ENCODE data around the gene FUT9. TPM values are rescaled to one million over a fixed set of nuclear protein-coding genes. Genes with fewer than 3 reads are reported as not detected.

Gene FUT9
- total RNA-seq (2021; fragmentation: NEBNext Ultra II Directional; extraction: Animal tissue kit (Norgen Biotek cat#: 25700)): not detected
- long read RNA-seq: 0 reads

GRCh38 chr6:96015518-96016333, at the start of gene FUT9:
Gene FUT9 (plus strand): TSS chr6:96015974. CDS start chr6:96203156, 187,182 bp downstream.
- Mint-ChIP-seq H3K36me3 (ENCODE audit: low read depth) (no peaks in the 10 kb centered on the region), H3K9me3 (peaks cover 31% of the 10 kb centered on the region), H3K27me3 (ENCODE audit: insufficient read depth) (no peaks in the 10 kb centered on the region), H3K27ac (no peak within 1 kb of the TSS), H3K4me1 (ENCODE audit: low read depth) (no peaks in the 10 kb centered on the region), H3K4me3 (no peak within 1 kb of the TSS)
- no peak for DNase-seq
- no peak for TF ChIP-seq CTCF (IDR thresholded peaks at IDR 0.05)

- Mint-ChIP-seq H3K36me3 (ENCODE audit: low read depth) (no peaks in the 10 kb centered on the region), H3K27ac (no peak overlapping the region), H3K4me1 (ENCODE audit: low read depth) (no peaks in the 10 kb centered on the region), H3K27me3 (ENCODE audit: insufficient read depth) (no peaks in the 10 kb centered on the region), H3K4me3 (no peak overlapping the region), H3K9me3 (peaks cover 46% of the 10 kb centered on the region)
- no peak for TF ChIP-seq CTCF (IDR thresholded peaks at IDR 0.05)
- DNase-seq: no peak
Measured at GRCh38 chr6:95967594-95967993, 48.2 kb upstream of the FUT9 start.

- peaks cover 34% of the 10 kb centered on the region for H3K9me3 Mint-ChIP-seq
- no peak for DNase-seq
- H3K27me3 Mint-ChIP-seq (ENCODE audit: insufficient read depth): no peaks in the 10 kb centered on the region; the same call in 1 of the 2 replicates
- H3K4me1 Mint-ChIP-seq (ENCODE audit: low read depth): no peaks in the 10 kb centered on the region
- H3K27ac Mint-ChIP-seq: no peak overlapping the region
- H3K4me3 Mint-ChIP-seq: no peak overlapping the region
- TF ChIP-seq CTCF (IDR thresholded peaks at IDR 0.05): no peak
- H3K36me3 Mint-ChIP-seq (ENCODE audit: low read depth): no peaks in the 10 kb centered on the region
Measured at GRCh38 chr6:95973976-95974375, 41.8 kb upstream of the FUT9 start.

GRCh38 chr6:95978230-95978629, 37.5 kb upstream of the FUT9 start:
- no peak overlapping the region for H3K27ac Mint-ChIP-seq
- DNase-seq: no peak
- H3K27me3 Mint-ChIP-seq (ENCODE audit: insufficient read depth): no peaks in the 10 kb centered on the region; the same call in 1 of the 2 replicates
- no peak for TF ChIP-seq CTCF (IDR thresholded peaks at IDR 0.05)
- peaks cover 16% of the 10 kb centered on the region for H3K9me3 Mint-ChIP-seq
- no peak overlapping the region for H3K4me3 Mint-ChIP-seq
- no peaks in the 10 kb centered on the region for H3K36me3 Mint-ChIP-seq (ENCODE audit: low read depth)
- H3K4me1 Mint-ChIP-seq (ENCODE audit: low read depth): no peaks in the 10 kb centered on the region

GRCh38 chr6:95991906-95992305, 23.9 kb upstream of the FUT9 start:
- H3K9me3 Mint-ChIP-seq: peaks cover 43% of the 10 kb centered on the region
- DNase-seq: no peak
- H3K27me3 Mint-ChIP-seq (ENCODE audit: insufficient read depth): no peaks in the 10 kb centered on the region; the same call in 1 of the 2 replicates
- TF ChIP-seq CTCF (IDR thresholded peaks at IDR 0.05): no peak
- H3K4me1 Mint-ChIP-seq (ENCODE audit: low read depth): no peaks in the 10 kb centered on the region
- H3K4me3 Mint-ChIP-seq: no peak overlapping the region
- H3K27ac Mint-ChIP-seq: no peak overlapping the region
- H3K36me3 Mint-ChIP-seq (ENCODE audit: low read depth): peaks cover 9% of the 10 kb centered on the region; the same call in 1 of the 2 replicates

Data from HFFc6 (cell line).